ENCODE results near the gene CYBB. TPM values are rescaled to one million over a fixed set of nuclear protein-coding genes. Genes with fewer than 3 reads are reported as not detected.

Gene CYBB
- total and polyA plus RNA-seq, 10 donors, result 30.5 to 231 (median 163) TPM

DNA sequence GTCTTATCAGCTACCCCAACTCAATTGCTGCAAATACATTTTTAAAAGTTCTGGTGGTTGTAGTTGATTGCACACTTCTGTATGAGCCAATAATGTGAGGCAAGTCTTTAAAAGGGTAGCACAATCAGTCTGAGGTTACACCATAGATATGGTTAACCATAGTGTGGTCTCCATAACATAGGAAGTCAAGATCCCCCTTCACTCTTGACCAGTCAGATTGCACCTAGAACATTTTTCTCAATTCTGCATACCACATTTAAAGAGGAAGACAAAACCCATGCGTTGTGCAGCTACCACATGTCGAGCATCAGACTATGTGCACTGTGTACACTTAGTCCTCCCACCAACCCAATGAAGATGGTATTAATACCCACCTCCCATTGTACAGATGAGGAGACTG, 26.5 kb upstream of the CYBB start:
- Histone ChIP-seq H3K27me3 (replicated peaks in 1 of 7) (no peaks in the 10 kb centered on the region), H3K27ac (peak overlapping the region in 7 of 8 donors; percentile 62 to 86 (median 80)), H3K9me3 (no peaks in the 10 kb centered on the region), H3K36me3 (no peaks in the 10 kb centered on the region), H3K4me3 (no peak overlapping the region), H3K4me1 (peaks cover 15 to 48% (median 36%) of the 10 kb centered on the region in 6 donors)
- intact Hi-C loops (cut with DNase I; ENCODE audit: low total_unique reads), result no loop called here
- 28 to 62% (median 42%) methylated on average over 2 of the region's 2 CpGs for WGBS, 5 donors
- TF ChIP-seq POLR2AphosphoS5 (IDR thresholded peaks at IDR 0.05) (no peak), POLR2A (IDR thresholded peaks at IDR 0.05) (no peak)
- TF ChIP-seq, protein P1, sequence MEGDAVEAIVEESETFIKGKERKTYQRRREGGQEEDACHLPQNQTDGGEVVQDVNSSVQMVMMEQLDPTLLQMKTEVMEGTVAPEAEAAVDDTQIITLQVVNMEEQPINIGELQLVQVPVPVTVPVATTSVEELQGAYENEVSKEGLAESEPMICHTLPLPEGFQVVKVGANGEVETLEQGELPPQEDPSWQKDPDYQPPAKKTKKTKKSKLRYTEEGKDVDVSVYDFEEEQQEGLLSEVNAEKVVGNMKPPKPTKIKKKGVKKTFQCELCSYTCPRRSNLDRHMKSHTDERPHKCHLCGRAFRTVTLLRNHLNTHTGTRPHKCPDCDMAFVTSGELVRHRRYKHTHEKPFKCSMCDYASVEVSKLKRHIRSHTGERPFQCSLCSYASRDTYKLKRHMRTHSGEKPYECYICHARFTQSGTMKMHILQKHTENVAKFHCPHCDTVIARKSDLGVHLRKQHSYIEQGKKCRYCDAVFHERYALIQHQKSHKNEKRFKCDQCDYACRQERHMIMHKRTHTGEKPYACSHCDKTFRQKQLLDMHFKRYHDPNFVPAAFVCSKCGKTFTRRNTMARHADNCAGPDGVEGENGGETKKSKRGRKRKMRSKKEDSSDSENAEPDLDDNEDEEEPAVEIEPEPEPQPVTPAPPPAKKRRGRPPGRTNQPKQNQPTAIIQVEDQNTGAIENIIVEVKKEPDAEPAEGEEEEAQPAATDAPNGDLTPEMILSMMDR (IDR thresholded peaks at IDR 0.05 in 8 of 11, conservative IDR thresholded peaks at IDR 0.05 in 3 of 11), result no peak
- DNase-seq, result no peak

GRCh38 chrX:37754516-37754915, 25.3 kb upstream of the CYBB start:
- H3K4me1 ChIP-seq, result peaks cover 15 to 48% (median 36%) of the 10 kb centered on the region in 6 donors
- H3K4me3 ChIP-seq, result peak overlapping the region in 1 of 8 donors; percentile 34
- H3K36me3 ChIP-seq, result no peaks in the 10 kb centered on the region
- intact Hi-C loops (cut with DNase I; ENCODE audit: low total_unique reads), result no loop called here
- H3K27me3 ChIP-seq (replicated peaks in 1 of 7), result no peaks in the 10 kb centered on the region
- H3K27ac ChIP-seq, result peak overlapping the region; percentile 27 to 86 (median 80)
- WGBS, 5 donors, result 75 to 90% (median 83%) methylated on average over 2 of the region's 2 CpGs
- no peaks in the 10 kb centered on the region for H3K9me3 ChIP-seq
- DNase-seq, result no peak
- no peak for TF ChIP-seq POLR2AphosphoS5 (IDR thresholded peaks at IDR 0.05)
- TF ChIP-seq POLR2A (IDR thresholded peaks at IDR 0.05), result no peak
- TF ChIP-seq, protein P1 (IDR thresholded peaks at IDR 0.05 in 8 of 11, conservative IDR thresholded peaks at IDR 0.05 in 3 of 11), result no peak

DNA sequence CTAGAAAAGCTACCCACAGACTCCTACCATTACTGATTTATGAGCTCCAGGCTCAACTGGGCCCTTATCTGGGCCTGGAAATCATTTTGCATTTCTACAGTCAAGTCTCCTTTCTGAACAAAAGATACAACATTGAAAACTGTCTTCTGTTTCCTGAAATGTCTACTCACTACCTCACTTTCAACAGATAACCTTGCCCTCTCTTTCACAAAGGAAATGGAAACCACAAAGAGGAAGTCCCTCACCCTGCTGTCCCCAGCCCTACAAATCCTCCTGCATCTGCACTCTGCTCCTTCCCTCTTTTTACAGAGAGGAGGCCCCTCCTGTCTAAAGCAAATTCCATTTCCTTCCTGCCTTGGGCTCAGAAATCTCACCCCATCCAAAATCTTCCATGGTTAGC, 24.8 kb upstream of the CYBB start:
- TF ChIP-seq POLR2AphosphoS5 (IDR thresholded peaks at IDR 0.05) (peak in 1 of 3 donors; percentile 79), POLR2A (IDR thresholded peaks at IDR 0.05) (no peak)
- Histone ChIP-seq H3K27ac (peak overlapping the region; percentile 27 to 86 (median 80)), H3K4me1 (peaks cover 15 to 48% (median 36%) of the 10 kb centered on the region in 6 donors), H3K27me3 (replicated peaks in 1 of 7) (no peaks in the 10 kb centered on the region), H3K36me3 (no peaks in the 10 kb centered on the region), H3K9me3 (no peaks in the 10 kb centered on the region), H3K4me3 (peak overlapping the region in 1 of 8 donors; percentile 34)
- intact Hi-C loops (cut with DNase I; ENCODE audit: low total_unique reads), result no loop called here
- no peak for DNase-seq

DNA sequence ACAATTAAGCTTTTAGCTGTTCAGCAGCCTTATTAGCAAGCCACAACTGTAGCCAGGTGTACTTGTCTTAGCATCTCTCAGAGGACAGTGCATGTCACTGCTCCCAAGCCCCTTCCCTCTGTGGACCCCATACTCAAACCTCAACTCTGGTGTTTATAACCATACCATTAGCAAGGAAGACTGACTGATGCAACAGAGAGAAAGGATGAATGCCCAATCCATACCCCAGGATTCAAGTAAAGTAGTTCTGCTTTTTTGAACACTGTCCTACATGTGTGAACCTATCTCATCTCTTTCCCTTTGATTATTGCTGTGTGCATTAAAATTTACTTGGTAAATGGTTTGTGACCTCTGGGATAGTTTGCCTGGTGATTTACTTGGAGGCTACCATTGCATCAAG, 22.8 kb upstream of the CYBB start:
- TF ChIP-seq POLR2A (IDR thresholded peaks at IDR 0.05), result no peak
- TF ChIP-seq, protein P1 (IDR thresholded peaks at IDR 0.05 in 8 of 11, conservative IDR thresholded peaks at IDR 0.05 in 3 of 11), result no peak
- TF ChIP-seq POLR2AphosphoS5 (IDR thresholded peaks at IDR 0.05), result no peak
- Histone ChIP-seq H3K36me3 (no peaks in the 10 kb centered on the region), H3K27me3 (replicated peaks in 1 of 7) (no peaks in the 10 kb centered on the region), H3K27ac (no peak overlapping the region), H3K9me3 (no peaks in the 10 kb centered on the region), H3K4me3 (no peak overlapping the region), H3K4me1 (peaks cover 15 to 46% (median 36%) of the 10 kb centered on the region in 6 donors)
- intact Hi-C loops (cut with DNase I; ENCODE audit: low total_unique reads), result no loop called here
- no peak for DNase-seq

GRCh38 chrX:37759351-37759750, 20.5 kb upstream of the CYBB start:
- intact Hi-C loops (cut with DNase I; ENCODE audit: low total_unique reads), result no loop called here
- Histone ChIP-seq H3K4me1 (peaks cover 7 to 41% (median 18%) of the 10 kb centered on the region in 6 donors), H3K4me3 (no peak overlapping the region), H3K27ac (no peak overlapping the region), H3K9me3 (no peaks in the 10 kb centered on the region), H3K36me3 (no peaks in the 10 kb centered on the region), H3K27me3 (replicated peaks in 1 of 7) (no peaks in the 10 kb centered on the region)
- no peak for DNase-seq
- 79 to 100% (median 83%) methylated on average over 1 of the region's 1 CpG for WGBS, 5 donors
- TF ChIP-seq POLR2A (IDR thresholded peaks at IDR 0.05) (no peak), POLR2AphosphoS5 (IDR thresholded peaks at IDR 0.05) (no peak)
- TF ChIP-seq, protein P1 (IDR thresholded peaks at IDR 0.05 in 8 of 11, conservative IDR thresholded peaks at IDR 0.05 in 3 of 11), result no peak
